Ovary (tissue), 9 donors: ENCODE data around the gene APOE. TPM values are rescaled to one million over a fixed set of nuclear protein-coding genes. Genes with fewer than 3 reads are reported as not detected.

Source experiments
- DNase-seq, 5 donors: peaks; one replicate each; pipeline ENCODE4 v3.0.0-alpha.2; 2019 to 2020
- H3K27ac ChIP-seq, 2 donors: fragments of 200-600 bp; one replicate each; pipeline versions ENCODE4 v1.5.1 to v1.8.0; 2019 to 2022
- H3K27me3 ChIP-seq: fragments of 200-600 bp; one replicate; pipeline ENCODE4 v1.8.0; 2022
- H3K36me3 ChIP-seq: fragments of 200-600 bp; sonication (generic); one replicate; pipeline ENCODE4 v1.5.1; 2019
- H3K4me1 ChIP-seq: one replicate; pipeline ENCODE4 v1.8.1; 2013; ENCODE audit warnings: mild to moderate bottlenecking, moderate library complexity; ENCODE audit not compliant: insufficient read depth
- H3K4me3 ChIP-seq: fragments of 200-600 bp; sonication (generic); one replicate; pipeline ENCODE4 v1.5.1; 2017
- H3K9me3 ChIP-seq, 2 donors: fragments of 200-600 bp in 1 of 2; sonication (generic) in 1 of 2; one replicate each; pipeline versions ENCODE4 v1.5.1 to v1.8.1; 2013 to 2019; ENCODE audit warnings: mild to moderate bottlenecking in 1 of 2, moderate library complexity in 1 of 2
- EP300 ChIP-seq: sonication (generic); formaldehyde crosslinking; IDR thresholded peaks from one replicate; pipeline ENCODE4 v1.6.1; 2017; ENCODE audit warnings: antibody characterized with exemption
- POLR2A ChIP-seq: fragments of 450-650 bp; IDR thresholded peaks from one replicate; pipeline ENCODE4 v1.6.1; 2017; ENCODE audit warnings: antibody characterized with exemption, mild to moderate bottlenecking, moderate library complexity
- WGBS, 3 donors: extraction: QIAGEN DNeasy Blood & Tissue Kit in 1 of 3; methylation state at CpG; one replicate each; pipeline versions ENCODE4 v1.1.5 to v1.1.7; 2013 to 2017; 5-methylcytosine and 5-hydroxymethylcytosine counted together
- intact Hi-C, 4 donors: fragments of 100-400 bp; cut with DNase I; formaldehyde crosslinking; loops; one replicate each; pipeline versions ENCODE4 v1.11.0 to v1.15.1; 2022 to 2023
- polyA plus RNA-seq, 2 donors: library from polyadenylated mRNA; stranded (reverse); fragments of 200-250 nt in 1 of 2; fragments of 350-450 nt in 1 of 2; fragmentation: Illumina TruSeq in 1 of 2; extraction: RNeasy Lipid Tissue Mini Kit (QIAGEN cat#74804) in 1 of 2; gene quantifications; one replicate each; pipeline ENCODE4 v1.2.3, GENCODE V29; 2013 to 2014
- total RNA-seq, 7 donors: library from RNA; depleted of rRNA in 2 of 7; stranded (reverse); fragments of >200 nt in 2 of 7; fragmentation: NEBNext Ultra II Directional in 3 of 7; extraction: Animal tissue kit (Norgen Biotek cat#: 25700) in 3 of 7; gene quantifications; one replicate each; pipeline versions ENCODE4 v1.1.0 to v1.2.4, GENCODE V29; 2016 to 2023
- TF ChIP-seq, protein P1 (sequence below), 3 donors: fragments of 450-650 bp in 2 of 3; fragments of 200-600 bp in 1 of 3; IDR thresholded peaks; one replicate each; pipeline versions ENCODE4 v1.5.1 to v1.8.0; 2016 to 2022; ENCODE audit warnings: antibody characterized with exemption in 3 of 3, mild to moderate bottlenecking in 1 of 3
- donor health status: DM: no; HTN: no; CAD: no; lungs with moderate emphysema.
- donor health status: DM: no; HTN: no; CAD: no.
- donor health status: Bipolar disorder and iron deficiency.
- donor health status: DM: yes; HTN: yes; CAD: no.
- donor health status: DM: no; HTN: no; CAD: no.
- donor health status: DM: yes; HTN: yes; CAD: no.

APOE gene
- total and polyA plus RNA-seq, 9 donors, result 124 to 934 (median 455) TPM

DNA sequence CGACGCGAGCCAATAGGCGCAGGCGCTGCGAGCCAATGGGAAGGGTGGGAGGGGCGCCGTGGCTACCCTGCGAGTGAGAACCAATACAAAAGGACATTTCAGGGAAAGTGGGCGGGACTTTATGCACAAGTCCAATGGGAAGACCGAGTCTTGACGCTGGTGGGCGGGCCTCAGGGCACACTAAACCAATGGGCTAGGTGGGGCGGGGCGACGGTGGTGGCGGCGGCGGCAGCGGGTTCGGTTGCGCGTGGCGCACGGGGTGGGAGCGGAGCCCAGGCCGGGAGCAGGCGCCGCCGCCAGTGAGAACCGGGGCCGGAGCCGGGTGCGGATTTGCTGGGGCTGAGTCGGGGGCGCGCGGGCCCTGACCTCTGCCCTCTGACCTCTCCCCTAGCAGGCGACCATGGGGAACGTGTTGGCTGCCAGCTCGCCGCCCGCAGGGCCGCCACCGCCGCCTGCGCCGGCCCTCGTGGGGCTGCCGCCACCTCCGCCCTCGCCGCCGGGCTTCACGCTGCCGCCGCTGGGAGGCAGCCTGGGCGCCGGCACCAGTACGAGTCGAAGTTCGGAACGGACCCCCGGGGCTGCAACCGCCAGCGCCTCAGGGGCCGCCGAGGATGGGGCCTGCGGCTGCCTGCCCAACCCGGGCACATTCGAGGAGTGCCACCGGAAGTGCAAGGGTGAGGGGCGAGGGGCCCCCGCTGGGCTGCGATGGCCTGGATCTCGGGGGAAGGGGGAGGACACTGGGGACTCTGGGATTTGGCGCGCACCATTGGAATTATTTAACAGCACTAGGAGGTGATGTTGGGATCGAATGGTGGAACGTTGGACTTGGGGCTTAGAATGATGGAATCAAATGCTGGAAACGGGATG lies 14.3 kb upstream of the APOE start, which contains the start of gene TOMM40:
TOMM40 (plus strand) TSS at position 239 of the 867 bp plus-strand sequence; CDS start at position 401, 162 bp downstream.
- Histone ChIP-seq H3K4me1 (peaks cover 12% of the 10 kb centered on the region), H3K36me3 (no peaks in the 10 kb centered on the region), H3K27me3 (no peaks in the 10 kb centered on the region), H3K4me3 (peak within 1 kb of the TSS; percentile 62), H3K27ac (peak within 1 kb of the TSS; percentile 89 to 91), H3K9me3 (no peaks in the 10 kb centered on the region)
- TF ChIP-seq, protein P1, sequence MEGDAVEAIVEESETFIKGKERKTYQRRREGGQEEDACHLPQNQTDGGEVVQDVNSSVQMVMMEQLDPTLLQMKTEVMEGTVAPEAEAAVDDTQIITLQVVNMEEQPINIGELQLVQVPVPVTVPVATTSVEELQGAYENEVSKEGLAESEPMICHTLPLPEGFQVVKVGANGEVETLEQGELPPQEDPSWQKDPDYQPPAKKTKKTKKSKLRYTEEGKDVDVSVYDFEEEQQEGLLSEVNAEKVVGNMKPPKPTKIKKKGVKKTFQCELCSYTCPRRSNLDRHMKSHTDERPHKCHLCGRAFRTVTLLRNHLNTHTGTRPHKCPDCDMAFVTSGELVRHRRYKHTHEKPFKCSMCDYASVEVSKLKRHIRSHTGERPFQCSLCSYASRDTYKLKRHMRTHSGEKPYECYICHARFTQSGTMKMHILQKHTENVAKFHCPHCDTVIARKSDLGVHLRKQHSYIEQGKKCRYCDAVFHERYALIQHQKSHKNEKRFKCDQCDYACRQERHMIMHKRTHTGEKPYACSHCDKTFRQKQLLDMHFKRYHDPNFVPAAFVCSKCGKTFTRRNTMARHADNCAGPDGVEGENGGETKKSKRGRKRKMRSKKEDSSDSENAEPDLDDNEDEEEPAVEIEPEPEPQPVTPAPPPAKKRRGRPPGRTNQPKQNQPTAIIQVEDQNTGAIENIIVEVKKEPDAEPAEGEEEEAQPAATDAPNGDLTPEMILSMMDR (IDR thresholded peaks at IDR 0.05), result peak in 2 of 3 donors; percentile 14 to 33
- peak; percentile 50 for TF ChIP-seq POLR2A
- no peak for TF ChIP-seq EP300
- 0 to 1% (median 1%) methylated on average over 59 to 81 of the region's 81 CpGs for WGBS, 3 donors
- intact Hi-C loops, result loop anchor here in 1 of 4 donors (1.0 kb wide), 1 partner anchor 45 kb away; the partner anchor contains the start of gene NECTIN2
- DNase-seq, result peak in 4 of 5 donors; percentile 100

DNA sequence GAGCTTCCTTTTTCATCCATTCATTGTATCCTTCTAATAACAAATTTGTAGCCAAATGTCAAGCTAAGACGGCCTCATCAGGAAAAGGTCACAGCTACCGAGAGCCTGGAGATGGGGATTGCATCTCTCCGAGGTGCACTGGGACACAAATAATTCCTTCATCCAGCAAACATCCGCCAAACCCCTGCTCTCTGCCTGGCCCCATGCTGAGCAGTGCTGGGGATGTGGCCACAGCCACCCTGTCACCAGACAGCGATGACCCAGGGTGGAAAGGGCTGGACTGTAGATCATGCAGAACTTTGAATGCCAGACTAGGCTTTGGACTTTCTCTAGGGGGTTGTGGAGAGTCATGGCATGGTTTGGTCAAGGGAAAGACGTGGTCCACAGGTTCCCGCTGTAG lies 12.7 kb upstream of the APOE start:
- TF ChIP-seq EP300, result no peak
- TF ChIP-seq, protein P1 (IDR thresholded peaks at IDR 0.05), result no peak
- TF ChIP-seq POLR2A, result no peak
- peaks cover 12% of the 10 kb centered on the region for H3K4me1 ChIP-seq
- H3K27ac ChIP-seq, result no peak overlapping the region
- intact Hi-C loops, result no loop called here
- H3K4me3 ChIP-seq, result no peak overlapping the region
- no peaks in the 10 kb centered on the region for H3K36me3 ChIP-seq
- no peak for DNase-seq
- 81 to 84% (median 83%) methylated on average over 7 of the region's 7 CpGs for WGBS, 3 donors
- H3K27me3 ChIP-seq, result no peaks in the 10 kb centered on the region
- no peaks in the 10 kb centered on the region for H3K9me3 ChIP-seq

- H3K27me3 ChIP-seq, result no peaks in the 10 kb centered on the region
- 76 to 84% (median 82%) methylated on average over 17 to 18 of the region's 18 CpGs for WGBS, 3 donors
- no peak overlapping the region for H3K27ac ChIP-seq
- H3K4me1 ChIP-seq, result peaks cover 12% of the 10 kb centered on the region
- no peaks in the 10 kb centered on the region for H3K9me3 ChIP-seq
- intact Hi-C loops, result no loop called here
- H3K4me3 ChIP-seq, result no peak overlapping the region
- H3K36me3 ChIP-seq, result no peaks in the 10 kb centered on the region
- no peak for TF ChIP-seq EP300
- TF ChIP-seq, protein P1 (IDR thresholded peaks at IDR 0.05), result no peak
- TF ChIP-seq POLR2A, result no peak
- no peak for DNase-seq
These were observed 12.1 kb upstream of the APOE start for GRCh38 chr19:44893332-44894051.

- no peak for TF ChIP-seq POLR2A
- TF ChIP-seq, protein P1 (IDR thresholded peaks at IDR 0.05), result no peak
- TF ChIP-seq EP300, result no peak
- no peak for DNase-seq
- Histone ChIP-seq H3K27me3 (no peaks in the 10 kb centered on the region), H3K27ac (no peak overlapping the region), H3K36me3 (no peaks in the 10 kb centered on the region), H3K4me3 (no peak overlapping the region), H3K4me1 (peaks cover 12% of the 10 kb centered on the region), H3K9me3 (no peaks in the 10 kb centered on the region)
- intact Hi-C loops, result no loop called here
- 87 to 94% (median 88%) methylated on average over 6 of the region's 6 CpGs for WGBS, 3 donors
These were observed 11.6 kb upstream of the APOE start for GRCh38 chr19:44894052-44894400.
